Left ventricle myocardium inferior (tissue), 1 donor: ENCODE measurements around the gene PUDP. TPM values are rescaled to one million over a fixed set of nuclear protein-coding genes. Genes with fewer than 3 reads are reported as not detected.

Experiments
- DNase-seq: peaks from one replicate; pipeline ENCODE4 v3.0.0-alpha.2; 2020
- H3K27ac ChIP-seq: fragments of 200-600 bp; replicated peaks from 2 replicates; pipeline ENCODE4 v1.8.0; 2021
- H3K27me3 ChIP-seq: fragments of 200-600 bp; 2 replicates; pipeline ENCODE4 v1.8.0; 2021; ENCODE audit warnings: low read depth
- H3K36me3 ChIP-seq: fragments of 200-600 bp; 2 replicates; pipeline ENCODE4 v1.8.0; 2021
- H3K4me1 ChIP-seq: fragments of 200-600 bp; 2 replicates; pipeline ENCODE4 v1.8.0; 2021
- H3K4me3 ChIP-seq: fragments of 200-600 bp; 2 replicates; pipeline ENCODE4 v1.8.0; 2021; ENCODE audit warnings: mild to moderate bottlenecking, moderate library complexity
- H3K9me3 ChIP-seq: fragments of 200-600 bp; replicated peaks from 2 replicates; pipeline ENCODE4 v1.8.0; 2021
- intact Hi-C: fragments of 100-400 bp; cut with micrococcal nuclease; formaldehyde crosslinking; loops from one replicate; pipeline ENCODE4 v1.11.0; 2022
- total RNA-seq: library from RNA; stranded (reverse); fragmentation: NEBNext Ultra II Directional; extraction: Animal tissue kit (Norgen Biotek cat#: 25700); gene quantifications from one replicate; pipeline ENCODE4 v1.2.1, GENCODE V29; 2021
- TF ChIP-seq, protein P1 (sequence below): fragments of 200-600 bp; IDR thresholded peaks from 2 replicates; pipeline ENCODE4 v1.8.0; 2021; ENCODE audit warnings: antibody characterized with exemption, mild to moderate bottlenecking, borderline replicate concordance
- donor health status: DM: no; HTN: yes; CAD: no; lungs with severe emphysema.

The PUDP gene
- total RNA-seq, 1 donor from 2014 or later, result 27.1 TPM

DNA sequence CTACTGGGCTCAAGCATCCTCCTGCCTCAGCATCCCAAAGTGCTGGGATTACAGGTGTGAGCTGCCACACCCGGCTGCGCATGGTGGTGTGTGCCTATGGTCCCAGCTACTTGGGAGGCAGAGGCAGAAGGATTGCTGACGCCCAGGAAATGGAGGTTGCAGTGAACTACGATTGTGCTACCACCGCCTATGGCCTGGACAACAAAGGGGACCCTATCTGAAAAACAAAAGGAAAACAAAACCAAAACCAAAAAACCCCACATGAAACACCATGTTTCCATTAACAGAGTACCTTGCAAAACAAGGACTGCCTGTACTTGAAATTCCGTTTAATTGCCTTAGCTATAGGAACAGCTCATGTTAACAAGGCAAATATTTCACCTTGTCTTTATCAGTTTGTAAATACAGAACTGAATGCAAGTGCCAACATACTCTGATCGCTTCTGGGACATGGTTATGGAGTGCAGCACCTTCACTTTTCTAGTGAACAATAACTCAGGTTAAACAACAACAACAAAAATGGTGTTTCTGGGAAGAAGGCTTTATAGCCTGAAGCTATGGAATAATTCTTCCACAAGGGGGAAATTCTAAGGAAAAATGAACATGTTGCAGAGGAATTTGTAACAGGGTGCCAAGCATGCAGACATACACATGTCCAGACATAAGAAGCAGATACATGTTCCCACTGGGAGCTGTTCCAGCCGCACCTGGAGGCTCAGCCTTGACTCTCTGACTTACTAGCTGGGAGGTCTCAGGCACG is 73.6 kb downstream of the PUDP start:
- Histone ChIP-seq H3K9me3 (no peaks in the 10 kb centered on the region), H3K4me1 (no peaks in the 10 kb centered on the region), H3K36me3 (no peaks in the 10 kb centered on the region), H3K27me3 (no peaks in the 10 kb centered on the region), H3K4me3 (no peak overlapping the region), H3K27ac (no peak overlapping the region)
- intact Hi-C loops, result no loop called here
- TF ChIP-seq, protein P1, sequence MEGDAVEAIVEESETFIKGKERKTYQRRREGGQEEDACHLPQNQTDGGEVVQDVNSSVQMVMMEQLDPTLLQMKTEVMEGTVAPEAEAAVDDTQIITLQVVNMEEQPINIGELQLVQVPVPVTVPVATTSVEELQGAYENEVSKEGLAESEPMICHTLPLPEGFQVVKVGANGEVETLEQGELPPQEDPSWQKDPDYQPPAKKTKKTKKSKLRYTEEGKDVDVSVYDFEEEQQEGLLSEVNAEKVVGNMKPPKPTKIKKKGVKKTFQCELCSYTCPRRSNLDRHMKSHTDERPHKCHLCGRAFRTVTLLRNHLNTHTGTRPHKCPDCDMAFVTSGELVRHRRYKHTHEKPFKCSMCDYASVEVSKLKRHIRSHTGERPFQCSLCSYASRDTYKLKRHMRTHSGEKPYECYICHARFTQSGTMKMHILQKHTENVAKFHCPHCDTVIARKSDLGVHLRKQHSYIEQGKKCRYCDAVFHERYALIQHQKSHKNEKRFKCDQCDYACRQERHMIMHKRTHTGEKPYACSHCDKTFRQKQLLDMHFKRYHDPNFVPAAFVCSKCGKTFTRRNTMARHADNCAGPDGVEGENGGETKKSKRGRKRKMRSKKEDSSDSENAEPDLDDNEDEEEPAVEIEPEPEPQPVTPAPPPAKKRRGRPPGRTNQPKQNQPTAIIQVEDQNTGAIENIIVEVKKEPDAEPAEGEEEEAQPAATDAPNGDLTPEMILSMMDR, result no peak
- DNase-seq, result no peak

- no peaks in the 10 kb centered on the region for H3K4me1 ChIP-seq
- TF ChIP-seq, protein P1, result no peak
- no peaks in the 10 kb centered on the region for H3K27me3 ChIP-seq
- intact Hi-C loops, result no loop called here
- H3K4me3 ChIP-seq, result no peak overlapping the region
- no peak for DNase-seq
- H3K36me3 ChIP-seq, result no peaks in the 10 kb centered on the region
- H3K27ac ChIP-seq, result no peak overlapping the region
- no peaks in the 10 kb centered on the region for H3K9me3 ChIP-seq
Measured at GRCh38 chrX:7073336-7073735, 74.6 kb downstream of the PUDP start.

DNA sequence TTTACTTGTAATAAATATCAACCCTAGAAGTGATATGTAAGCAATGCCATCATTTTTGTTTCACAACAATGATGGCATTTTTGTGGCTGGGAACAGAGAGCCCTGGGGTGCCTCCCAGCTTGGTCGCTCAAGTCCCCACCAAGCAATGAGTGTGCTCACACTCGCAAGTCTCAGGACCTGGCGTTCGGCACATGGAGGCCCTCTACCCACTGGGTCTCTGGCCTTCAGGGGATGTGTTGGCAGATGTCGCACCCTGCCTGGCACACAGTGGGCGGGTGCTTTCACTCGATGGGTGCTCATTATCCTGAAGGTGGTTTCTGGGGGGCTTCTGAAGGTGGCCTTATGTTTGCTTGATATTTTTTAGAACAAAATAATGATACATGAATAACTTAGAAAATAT is 75.1 kb downstream of the PUDP start:
- DNase-seq, result no peak
- Histone ChIP-seq H3K27ac (no peak overlapping the region), H3K36me3 (no peaks in the 10 kb centered on the region), H3K27me3 (no peaks in the 10 kb centered on the region), H3K4me1 (no peaks in the 10 kb centered on the region), H3K9me3 (no peaks in the 10 kb centered on the region), H3K4me3 (no peak overlapping the region)
- intact Hi-C loops, result no loop called here
- TF ChIP-seq, protein P1, result no peak

DNA sequence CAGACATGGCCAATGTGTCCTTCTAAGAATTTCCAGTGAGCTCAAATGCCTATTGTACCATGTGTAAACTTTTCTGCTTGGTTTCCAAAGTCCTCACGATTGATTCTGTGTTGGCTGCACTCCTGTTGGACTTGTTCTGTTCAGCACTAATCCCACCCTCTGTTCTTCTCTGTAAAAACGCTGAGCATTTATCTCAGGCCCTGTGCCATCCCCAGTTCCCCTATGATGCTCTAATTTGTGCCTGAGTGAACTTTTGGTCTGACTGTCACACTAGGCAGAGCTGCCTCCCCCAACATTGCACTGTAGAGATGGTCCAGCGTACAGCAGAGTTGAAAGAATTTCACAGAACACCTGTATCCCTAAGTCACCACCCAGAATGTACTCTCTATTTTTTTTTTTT is 76.6 kb downstream of the PUDP start:
- DNase-seq, result no peak
- Histone ChIP-seq H3K36me3 (no peaks in the 10 kb centered on the region), H3K4me1 (no peaks in the 10 kb centered on the region), H3K27ac (no peak overlapping the region), H3K27me3 (no peaks in the 10 kb centered on the region), H3K9me3 (no peaks in the 10 kb centered on the region), H3K4me3 (no peak overlapping the region)
- TF ChIP-seq, protein P1, result no peak
- intact Hi-C loops, result no loop called here

- Histone ChIP-seq H3K9me3 (no peaks in the 10 kb centered on the region), H3K36me3 (no peaks in the 10 kb centered on the region), H3K27ac (no peak overlapping the region), H3K27me3 (no peaks in the 10 kb centered on the region), H3K4me1 (no peaks in the 10 kb centered on the region), H3K4me3 (no peak overlapping the region)
- TF ChIP-seq, protein P1, result no peak
- no peak for DNase-seq
- intact Hi-C loops, result no loop called here
Measured at GRCh38 chrX:7069556-7069955, 78.4 kb downstream of the PUDP start.
